Natural killer cell (primary cell): Measurements from ENCODE around the gene MYMX. TPM values are rescaled to one million over a fixed set of nuclear protein-coding genes. Genes with fewer than 3 reads are reported as not detected.

Experiments used
- ATAC-seq, 3 donors: fragments of 150-1000 bp in 2 of 3; fragments of 200-7000 bp in 1 of 3; cut with Tn5 transposase; 1 replicate in 1 of 3; 2 replicates in 2 of 3; pipeline ENCODE4 v1.10.0; 2021; ENCODE audit warnings: mild to moderate bottlenecking in 2 of 3, moderate library complexity in 2 of 3
- DNase-seq, 2 donors: peaks; one replicate each; pipeline versions ENCODE4 v3.0.0 to v3.0.0-alpha.2; 2013 to 2021; ENCODE audit warnings: mixed read lengths in 1 of 2
- H3K27ac ChIP-seq: one replicate; pipeline ENCODE4 v1.5.1; 2013; ENCODE audit warnings: mild to moderate bottlenecking, low read length
- H3K27me3 ChIP-seq: one replicate; pipeline ENCODE4 v1.6.1; 2013; ENCODE audit warnings: low read length; ENCODE audit not compliant: control insufficient read depth, insufficient read depth
- H3K36me3 ChIP-seq: one replicate; pipeline ENCODE4 v1.6.1; 2013; ENCODE audit warnings: low read length; ENCODE audit not compliant: control insufficient read depth, insufficient read depth
- H3K4me1 ChIP-seq: one replicate; pipeline ENCODE4 v1.6.1; 2013; ENCODE audit warnings: low read length; ENCODE audit not compliant: control insufficient read depth, insufficient read depth
- H3K4me3 ChIP-seq: one replicate; pipeline ENCODE4 v1.5.1; 2013; ENCODE audit warnings: low read length
- H3K9me3 ChIP-seq: one replicate; pipeline ENCODE4 v1.6.1; 2013; ENCODE audit warnings: low read length; ENCODE audit not compliant: control insufficient read depth, insufficient read depth
- H3K27ac Mint-ChIP-seq, 2 donors: one replicate each; pipeline ENCODE4 v1.8.0; 2022; ENCODE audit warnings: mild to moderate bottlenecking in 2 of 2, mixed read lengths in 2 of 2, moderate library complexity in 1 of 2
- H3K27me3 Mint-ChIP-seq, 2 donors: one replicate each; pipeline ENCODE4 v1.8.0; 2022; ENCODE audit warnings: low read depth in 2 of 2, mixed read lengths in 2 of 2
- H3K36me3 Mint-ChIP-seq: one replicate; pipeline ENCODE4 v1.8.0; 2022; ENCODE audit warnings: mixed read lengths
- H3K4me1 Mint-ChIP-seq, 2 donors: one replicate each; pipeline ENCODE4 v1.8.0; 2022; ENCODE audit warnings: mixed read lengths in 2 of 2
- H3K4me3 Mint-ChIP-seq: one replicate; pipeline ENCODE4 v1.8.0; 2022; ENCODE audit warnings: mild to moderate bottlenecking, moderate library complexity, mixed read lengths
- H3K9me3 Mint-ChIP-seq, 2 donors: one replicate each; pipeline ENCODE4 v1.8.0; 2022; ENCODE audit warnings: mixed read lengths in 2 of 2
- CTCF ChIP-seq: fragments of 200-600 bp; IDR thresholded peaks from one replicate; pipeline ENCODE4 v1.8.0; 2022; ENCODE audit warnings: antibody characterized with exemption
- WGBS: methylation state at CpG from one replicate; pipeline ENCODE4 v1.1.7; 2013; ENCODE audit warnings: missing lambda C conversion rate; ENCODE audit not compliant: insufficient coverage; 5-methylcytosine and 5-hydroxymethylcytosine counted together
- intact Hi-C: fragments of 100-400 bp; cut with micrococcal nuclease; formaldehyde crosslinking; loops from one replicate; pipeline ENCODE4 v1.14.2; 2022
- total RNA-seq, 4 donors: library from RNA; stranded (reverse); fragments of 120-200 nt in 1 of 4; gene quantifications; one replicate each; pipeline versions ENCODE4 v1.2.3 to v1.2.4, GENCODE V29; 2013 to 2022

MYMX gene
- total RNA-seq, 3 donors from 2014 or later (not counting 1 experiment from before 2014, with no cell fraction given): not detected

- DNase-seq (no peak), ATAC-seq (no peak)
- Mint-ChIP-seq H3K27ac (peak overlapping the region in 1 of 2 donors; percentile 98), H3K36me3 (no peaks in the 10 kb centered on the region), H3K9me3 (no peaks in the 10 kb centered on the region), H3K27me3 (no peaks in the 10 kb centered on the region), H3K4me3 (no peak overlapping the region), H3K4me1 (peaks cover 36 to 58% of the 10 kb centered on the region in 2 donors)
- Histone ChIP-seq H3K27ac (peak overlapping the region; percentile 92), H3K27me3 (no peaks in the 10 kb centered on the region), H3K4me1 (peaks cover 61% of the 10 kb centered on the region), H3K36me3 (peaks cover 23% of the 10 kb centered on the region), H3K9me3 (no peaks in the 10 kb centered on the region), H3K4me3 (no peak overlapping the region)
- WGBS: 92% methylated on average over 8 of the region's 8 CpGs
- no peak for TF ChIP-seq CTCF
- intact Hi-C loops: no loop called here
Observed at GRCh38 chr6:44261581-44261980, 44.9 kb downstream of the MYMX start.

GRCh38 chr6:44262467-44263353 lies 46.0 kb downstream of the MYMX start:
- peak overlapping the region; percentile 92 for H3K27ac ChIP-seq
- H3K4me1 ChIP-seq: peaks cover 54% of the 10 kb centered on the region
- Mint-ChIP-seq H3K4me3 (peak overlapping the region; percentile 93), H3K36me3 (no peaks in the 10 kb centered on the region), H3K27me3 (no peaks in the 10 kb centered on the region), H3K4me1 (peaks cover 31 to 56% of the 10 kb centered on the region in 2 donors), H3K9me3 (no peaks in the 10 kb centered on the region), H3K27ac (peak overlapping the region; percentile 93 to 98)
- no peaks in the 10 kb centered on the region for H3K9me3 ChIP-seq
- peak overlapping the region; percentile 94 for H3K4me3 ChIP-seq
- no peaks in the 10 kb centered on the region for H3K27me3 ChIP-seq
- intact Hi-C loops: no loop called here
- WGBS: 46% methylated on average over 7 of the region's 7 CpGs
- DNase-seq (peak in 1 of 2 donors; percentile 61), ATAC-seq (no peak)
- peaks cover 23% of the 10 kb centered on the region for H3K36me3 ChIP-seq
- TF ChIP-seq CTCF: no peak

GRCh38 chr6:44263354-44264100 lies 46.8 kb downstream of the MYMX start:
- Mint-ChIP-seq H3K27me3 (peaks cover 0 to under 1% of the 10 kb centered on the region in 2 donors), H3K4me1 (peaks cover 22 to 48% of the 10 kb centered on the region in 2 donors), H3K9me3 (no peaks in the 10 kb centered on the region), H3K4me3 (peak overlapping the region; percentile 93), H3K36me3 (no peaks in the 10 kb centered on the region), H3K27ac (peak overlapping the region; percentile 93 to 98)
- peak overlapping the region; percentile 94 for H3K4me3 ChIP-seq
- ATAC-seq (peak; percentile 11 to 34 (median 30)), DNase-seq (peak in 1 of 2 donors; percentile 82)
- peaks cover 23% of the 10 kb centered on the region for H3K36me3 ChIP-seq
- peaks cover 5% of the 10 kb centered on the region for H3K27me3 ChIP-seq
- WGBS: 18% methylated on average over 6 of the region's 9 CpGs
- intact Hi-C loops: no loop called here
- H3K27ac ChIP-seq: peak overlapping the region; percentile 92
- no peaks in the 10 kb centered on the region for H3K9me3 ChIP-seq
- TF ChIP-seq CTCF: no peak
- peaks cover 46% of the 10 kb centered on the region for H3K4me1 ChIP-seq
